Measurements from ENCODE around the gene B4GALNT4.
"Not testable (repeated sequence)": the region's sequence is repeated elsewhere in the genome, so short reads cannot be mapped to it uniquely, and the experiment has no call there.

The B4GALNT4 gene

GRCh38 chr11:369336-370018, at the start of gene B4GALNT4:
Gene B4GALNT4, plus strand, starts transcription at chr11:369499. Its CDS starts 305 bp downstream, at chr11:369804.
- no peak for DNase-seq (ENCODE audit: low read depth)

GRCh38 chr11:319888-320273, 49.4 kb upstream of the B4GALNT4 start:
- not testable (repeated sequence) for DNase-seq (ENCODE audit: low read depth)

- DNase-seq (ENCODE audit: low read depth) = no peak
Observed at GRCh38 chr11:324156-324555, 45.1 kb upstream of the B4GALNT4 start.

- DNase-seq (ENCODE audit: low read depth) = not testable (repeated sequence)
Observed at GRCh38 chr11:324593-325517, 44.4 kb upstream of the B4GALNT4 start.

GRCh38 chr11:325796-326591, 43.3 kb upstream of the B4GALNT4 start:
- DNase-seq (ENCODE audit: low read depth) = no peak

- no peak for DNase-seq (ENCODE audit: low read depth)
Observed at GRCh38 chr11:326592-326841, 42.8 kb upstream of the B4GALNT4 start.

- no peak for DNase-seq (ENCODE audit: low read depth)
Observed at GRCh38 chr11:326842-327580, 42.3 kb upstream of the B4GALNT4 start.

- no peak for DNase-seq (ENCODE audit: low read depth)
Observed at GRCh38 chr11:327581-327923, 41.7 kb upstream of the B4GALNT4 start.

GRCh38 chr11:328012-328411, 41.3 kb upstream of the B4GALNT4 start:
- no peak for DNase-seq (ENCODE audit: low read depth)

GRCh38 chr11:328516-329100, 40.7 kb upstream of the B4GALNT4 start:
- not testable (repeated sequence) for DNase-seq (ENCODE audit: low read depth)

GRCh38 chr11:329886-330253, 39.4 kb upstream of the B4GALNT4 start:
- no peak for DNase-seq (ENCODE audit: low read depth)

GRCh38 chr11:330307-330693, 39.0 kb upstream of the B4GALNT4 start:
- DNase-seq (ENCODE audit: low read depth) = no peak

GRCh38 chr11:330694-331357, 38.5 kb upstream of the B4GALNT4 start:
- no peak for DNase-seq (ENCODE audit: low read depth)

- no peak for DNase-seq (ENCODE audit: low read depth)
Observed at GRCh38 chr11:331358-332060, 37.8 kb upstream of the B4GALNT4 start.

GRCh38 chr11:332651-333480, 36.4 kb upstream of the B4GALNT4 start:
- DNase-seq (ENCODE audit: low read depth) = no peak

- DNase-seq (ENCODE audit: low read depth) = not testable (repeated sequence)
Observed at GRCh38 chr11:333616-334263, 35.6 kb upstream of the B4GALNT4 start.

GRCh38 chr11:334264-334994, 34.9 kb upstream of the B4GALNT4 start:
- no peak for DNase-seq (ENCODE audit: low read depth)
